Thoracic aorta (tissue), 2 donors: ENCODE results near the gene KCTD6. TPM values are rescaled to one million over a fixed set of nuclear protein-coding genes. Genes with fewer than 3 reads are reported as not detected.
"Not testable (repeated sequence)": the region's sequence is repeated elsewhere in the genome, so short reads cannot be mapped to it uniquely, and the experiment has no call there.

Experiments
- ATAC-seq: fragments of 150-250 bp; one replicate; pipeline ENCODE4 v1.8.0; 2017; ENCODE audit warnings: low read depth; ENCODE audit not compliant: insufficient number of reproducible peaks, low FRiP score
- DNase-seq: peaks from one replicate; pipeline ENCODE4 v3.0.0-alpha.2; 2020; ENCODE audit warnings: low spot score
- H3K27ac ChIP-seq, 2 donors: fragments of 200-600 bp; sonication (generic); 1 replicate in 1 of 2; 2 replicates in 1 of 2; pipeline ENCODE4 v1.5.1; 2016; ENCODE audit warnings: mild to moderate bottlenecking in 2 of 2, moderate library complexity in 2 of 2
- H3K27me3 ChIP-seq: fragments of 200-600 bp; sonication (generic); replicated peaks from 2 replicates; pipeline ENCODE4 v1.6.0; 2016; ENCODE audit warnings: mild to moderate bottlenecking; ENCODE audit not compliant: insufficient read depth
- H3K36me3 ChIP-seq: fragments of 200-600 bp; sonication (generic); one replicate; pipeline ENCODE4 v1.5.1; 2016
- H3K4me1 ChIP-seq, 2 donors: fragments of 200-600 bp; sonication (generic); 1 replicate in 1 of 2; 2 replicates in 1 of 2; pipeline versions ENCODE4 v1.5.1 to v1.6.0; 2016; ENCODE audit warnings: low read depth in 2 of 2, mild to moderate bottlenecking in 1 of 2; ENCODE audit not compliant: control insufficient read depth in 1 of 2
- H3K4me3 ChIP-seq: fragments of 200-600 bp; sonication (generic); 2 replicates; pipeline ENCODE4 v1.5.1; 2016; ENCODE audit warnings: mild to moderate bottlenecking
- H3K9me3 ChIP-seq: fragments of 200-600 bp; sonication (generic); 2 replicates; pipeline ENCODE4 v1.5.1; 2016
- total RNA-seq, 2 donors: library from RNA; depleted of rRNA; stranded (reverse); fragments of >200 nt; gene quantifications; one replicate each; pipeline versions ENCODE4 v1.1.0 to v1.2.3, GENCODE V29; 2016
- TF ChIP-seq, protein P1 (sequence below): fragments of 200-600 bp; sonication (generic); IDR thresholded peaks from one replicate; pipeline ENCODE4 v1.5.1; 2019; ENCODE audit warnings: antibody characterized with exemption

Gene KCTD6
- total RNA-seq, 2 donors from 2014 or later = 14.5 to 28.6 TPM

DNA sequence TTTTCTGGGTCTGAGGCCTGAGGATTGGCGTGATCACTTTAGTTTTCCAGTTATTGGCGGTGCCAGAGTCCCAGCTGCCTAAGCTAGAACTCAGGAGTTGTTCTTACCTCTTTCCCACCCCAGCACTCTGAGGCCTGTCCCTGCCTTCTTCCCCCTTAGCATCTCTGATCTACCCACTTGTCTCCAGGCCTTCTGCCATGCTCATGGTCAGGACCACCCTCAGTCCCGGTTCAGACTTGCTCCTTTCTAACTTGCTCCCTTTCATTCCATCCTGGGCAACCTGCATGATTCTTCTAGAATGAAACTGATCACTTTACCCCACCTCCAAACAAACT lies 29.4 kb downstream of the KCTD6 start:
- no peak overlapping the region for H3K4me3 ChIP-seq
- TF ChIP-seq, protein P1, sequence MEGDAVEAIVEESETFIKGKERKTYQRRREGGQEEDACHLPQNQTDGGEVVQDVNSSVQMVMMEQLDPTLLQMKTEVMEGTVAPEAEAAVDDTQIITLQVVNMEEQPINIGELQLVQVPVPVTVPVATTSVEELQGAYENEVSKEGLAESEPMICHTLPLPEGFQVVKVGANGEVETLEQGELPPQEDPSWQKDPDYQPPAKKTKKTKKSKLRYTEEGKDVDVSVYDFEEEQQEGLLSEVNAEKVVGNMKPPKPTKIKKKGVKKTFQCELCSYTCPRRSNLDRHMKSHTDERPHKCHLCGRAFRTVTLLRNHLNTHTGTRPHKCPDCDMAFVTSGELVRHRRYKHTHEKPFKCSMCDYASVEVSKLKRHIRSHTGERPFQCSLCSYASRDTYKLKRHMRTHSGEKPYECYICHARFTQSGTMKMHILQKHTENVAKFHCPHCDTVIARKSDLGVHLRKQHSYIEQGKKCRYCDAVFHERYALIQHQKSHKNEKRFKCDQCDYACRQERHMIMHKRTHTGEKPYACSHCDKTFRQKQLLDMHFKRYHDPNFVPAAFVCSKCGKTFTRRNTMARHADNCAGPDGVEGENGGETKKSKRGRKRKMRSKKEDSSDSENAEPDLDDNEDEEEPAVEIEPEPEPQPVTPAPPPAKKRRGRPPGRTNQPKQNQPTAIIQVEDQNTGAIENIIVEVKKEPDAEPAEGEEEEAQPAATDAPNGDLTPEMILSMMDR = no peak
- H3K4me1 ChIP-seq = no peaks in the 10 kb centered on the region
- DNase-seq (no peak), ATAC-seq (no peak)
- no peaks in the 10 kb centered on the region for H3K27me3 ChIP-seq
- no peak overlapping the region for H3K27ac ChIP-seq
- H3K36me3 ChIP-seq = peaks cover 49% of the 10 kb centered on the region
- no peaks in the 10 kb centered on the region for H3K9me3 ChIP-seq

DNA sequence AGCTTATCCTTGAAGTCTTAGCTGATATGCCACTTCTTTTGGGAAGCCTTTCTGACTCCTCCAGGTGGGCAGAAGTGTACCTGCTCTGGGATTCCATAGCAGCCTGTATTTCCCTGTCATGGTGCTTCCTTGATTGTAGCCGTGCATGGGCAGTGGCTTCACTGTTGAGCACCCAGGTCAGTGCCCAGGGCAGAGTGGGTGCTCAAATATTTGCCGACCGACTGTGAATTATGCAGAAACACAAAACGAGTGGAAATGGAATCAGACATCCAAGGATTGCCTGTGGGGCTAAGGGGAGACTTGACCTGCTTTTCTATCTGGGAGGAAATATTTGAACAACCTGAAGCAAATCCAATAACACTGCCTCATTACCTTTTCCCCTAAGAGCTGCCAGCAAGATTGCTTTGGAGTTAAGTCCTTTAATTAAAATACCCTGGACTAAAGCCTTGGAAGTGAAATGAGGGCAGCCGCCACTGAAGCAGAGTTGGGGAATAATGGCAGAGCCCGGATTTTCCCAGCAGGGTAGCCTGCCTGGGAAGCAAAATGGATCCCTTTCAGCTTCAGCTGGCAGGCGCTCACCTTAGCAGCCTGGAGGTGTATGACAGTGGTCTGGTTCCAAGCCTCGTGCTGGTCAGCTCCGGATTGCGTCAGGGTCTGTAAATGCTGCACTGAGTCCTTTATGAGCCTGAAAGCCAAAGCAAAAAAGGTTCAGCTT lies 30.2 kb downstream of the KCTD6 start:
- DNase-seq (no peak), ATAC-seq (no peak)
- Histone ChIP-seq H3K36me3 (peaks cover 46% of the 10 kb centered on the region), H3K27me3 (no peaks in the 10 kb centered on the region), H3K4me1 (no peaks in the 10 kb centered on the region), H3K9me3 (no peaks in the 10 kb centered on the region), H3K27ac (no peak overlapping the region), H3K4me3 (no peak overlapping the region)
- TF ChIP-seq, protein P1 = no peak

DNA sequence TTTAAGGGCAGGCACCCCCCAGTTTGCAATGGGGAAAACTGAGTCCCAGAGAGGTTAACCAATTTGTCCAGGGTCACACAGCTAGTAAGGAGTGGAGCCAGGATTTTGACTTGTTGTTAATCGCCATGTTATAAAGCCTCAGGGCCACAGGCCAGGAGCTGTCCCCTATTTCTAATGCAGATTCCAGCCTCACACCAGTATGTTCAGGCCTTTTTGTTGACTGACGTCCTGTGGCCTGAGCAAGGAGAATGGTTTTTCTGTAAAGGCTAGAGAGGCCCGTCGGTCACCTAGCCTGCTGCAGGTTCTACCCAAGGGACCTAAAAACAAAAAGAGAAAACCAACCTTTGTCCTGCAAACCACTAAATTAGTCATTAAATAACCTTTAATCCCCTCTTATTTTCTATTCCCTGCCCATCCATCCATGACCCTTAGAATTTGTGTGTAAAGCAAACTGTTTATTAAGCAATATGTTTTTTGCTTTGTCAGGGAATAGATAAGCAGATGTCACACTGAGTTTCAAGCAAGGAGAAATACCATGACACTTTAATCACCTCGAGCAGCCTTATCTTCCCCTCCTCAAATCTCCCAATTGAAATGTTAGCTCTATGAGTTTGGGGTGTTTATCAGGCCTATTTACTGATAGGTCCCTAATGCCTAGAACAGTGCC lies 31.0 kb downstream of the KCTD6 start:
- H3K36me3 ChIP-seq = peaks cover 46% of the 10 kb centered on the region
- TF ChIP-seq, protein P1 = no peak
- no peak overlapping the region for H3K4me3 ChIP-seq
- H3K4me1 ChIP-seq = no peaks in the 10 kb centered on the region
- no peaks in the 10 kb centered on the region for H3K27me3 ChIP-seq
- no peak overlapping the region for H3K27ac ChIP-seq
- ATAC-seq = no peak
- DNase-seq = no peak
- no peaks in the 10 kb centered on the region for H3K9me3 ChIP-seq

DNA sequence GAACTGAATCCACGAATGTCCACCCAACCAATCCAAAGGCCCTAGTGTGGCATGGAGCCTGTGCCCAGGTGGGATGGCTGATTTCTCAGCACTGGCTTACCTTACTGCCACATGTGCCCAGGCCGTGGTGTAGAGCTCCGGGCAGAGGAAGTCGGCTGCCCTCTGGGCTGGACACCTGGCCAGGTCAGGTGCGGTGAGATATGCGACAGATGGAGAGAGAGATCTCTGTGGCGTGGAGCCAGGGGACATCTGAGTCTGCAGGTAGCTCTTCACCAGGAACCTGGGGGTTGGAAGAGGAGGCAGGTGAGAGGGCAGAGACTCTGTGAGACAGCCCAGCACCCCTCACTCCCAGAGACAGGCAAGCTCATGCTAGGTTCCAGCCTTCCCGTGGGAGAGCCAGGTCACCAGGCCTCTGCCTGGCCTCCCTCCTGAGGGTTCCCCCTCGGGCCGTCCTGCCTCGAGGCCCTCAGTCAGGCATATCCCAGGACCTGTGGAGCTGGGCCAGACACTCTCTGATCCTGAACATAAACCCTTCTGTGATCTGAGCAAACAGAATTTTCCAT lies 32.5 kb downstream of the KCTD6 start:
- TF ChIP-seq, protein P1 = no peak
- Histone ChIP-seq H3K4me3 (no peak overlapping the region), H3K27ac (no peak overlapping the region), H3K9me3 (no peaks in the 10 kb centered on the region), H3K27me3 (no peaks in the 10 kb centered on the region), H3K36me3 (peaks cover 44% of the 10 kb centered on the region), H3K4me1 (peaks cover 0 to 7% of the 10 kb centered on the region in 2 donors)
- DNase-seq (no peak), ATAC-seq (no peak)

DNA sequence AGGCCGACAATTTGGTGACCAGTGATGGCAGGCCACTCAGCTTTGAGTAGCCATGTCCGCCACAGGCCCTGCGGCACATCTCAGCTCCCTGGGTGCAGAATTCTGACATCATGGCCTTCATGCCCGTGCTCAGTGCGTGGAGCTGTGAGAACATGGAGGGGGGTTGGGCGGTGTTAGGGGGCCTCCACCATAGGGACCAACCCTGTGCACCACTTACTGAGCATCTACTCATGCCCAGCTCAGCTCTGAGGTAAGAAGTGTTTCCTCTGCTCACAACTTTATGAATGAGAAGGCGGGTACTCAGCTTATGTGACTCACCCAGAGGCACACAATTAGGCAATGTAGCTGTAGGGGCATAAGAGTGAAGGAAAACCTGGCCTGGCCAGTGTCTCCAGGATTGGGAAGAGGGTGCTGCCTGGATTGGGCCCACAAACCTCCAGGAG lies 34.6 kb downstream of the KCTD6 start:
- H3K36me3 ChIP-seq = peaks cover 29% of the 10 kb centered on the region
- no peak for DNase-seq

DNA sequence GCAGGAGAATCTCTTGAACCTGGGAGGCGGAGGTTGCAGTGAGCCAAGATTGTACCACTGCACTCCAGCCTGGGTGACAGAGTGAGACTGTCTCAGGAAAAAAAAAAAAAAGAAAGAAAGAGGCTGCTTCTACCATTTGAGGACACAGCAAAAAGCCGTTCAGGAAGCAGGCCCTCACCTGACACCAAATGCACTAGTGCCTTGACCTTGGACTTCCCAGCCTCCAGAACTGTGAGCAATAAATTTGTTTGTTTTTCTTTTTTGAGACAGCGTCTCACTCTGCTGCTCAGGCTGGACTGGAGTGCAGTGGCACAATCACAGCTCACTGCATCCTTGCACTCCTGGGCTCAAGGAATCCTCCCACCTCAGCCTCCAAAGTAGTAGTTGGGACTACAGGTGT lies 35.5 kb downstream of the KCTD6 start:
- not testable (repeated sequence) for ATAC-seq, H3K27ac ChIP-seq, H3K27me3 ChIP-seq, DNase-seq, H3K4me1 ChIP-seq, H3K4me3 ChIP-seq, H3K9me3 ChIP-seq
- H3K36me3 ChIP-seq = peaks cover 20% of the 10 kb centered on the region

More for the DNA sequence above, 34.6 kb downstream of the KCTD6 start:
- TF ChIP-seq, protein P1 = no peak
- Histone ChIP-seq H3K4me3 (no peak overlapping the region), H3K27ac (no peak overlapping the region), H3K9me3 (no peaks in the 10 kb centered on the region), H3K4me1 (peaks cover 0 to 7% of the 10 kb centered on the region in 2 donors), H3K27me3 (no peaks in the 10 kb centered on the region)
- ATAC-seq = no peak
